Uterus (tissue), 4 donors: ENCODE data around the gene HSD11B1L. TPM values are rescaled to one million over a fixed set of nuclear protein-coding genes. Genes with fewer than 3 reads are reported as not detected.
A peak's percentile ranks its signal among the peaks of the same experiment; 100 is the strongest.

Experiments
- DNase-seq, 2 donors: peaks; one replicate each; pipeline ENCODE4 v3.0.0-alpha.2; 2019 to 2020
- H3K27ac ChIP-seq, 2 donors: fragments of 200-600 bp; sonication (generic); 1 replicate in 1 of 2; 2 replicates in 1 of 2; pipeline ENCODE4 v1.5.1; 2016 to 2018
- H3K27me3 ChIP-seq, 2 donors: fragments of 200-600 bp; sonication (generic); one replicate each; pipeline ENCODE4 v1.5.1; 2018 to 2019; ENCODE audit warnings: control low read depth in 1 of 2
- H3K36me3 ChIP-seq, 2 donors: fragments of 200-600 bp; sonication (generic); one replicate each; pipeline ENCODE4 v1.5.1; 2019; ENCODE audit warnings: control low read depth in 1 of 2
- H3K4me1 ChIP-seq, 2 donors: fragments of 200-600 bp; sonication (generic); one replicate each; pipeline ENCODE4 v1.5.1; 2018 to 2019; ENCODE audit warnings: control low read depth in 1 of 2
- H3K4me3 ChIP-seq, 2 donors: fragments of 200-600 bp; sonication (generic); 1 replicate in 1 of 2; 2 replicates in 1 of 2; pipeline ENCODE4 v1.5.1; 2018 to 2019; ENCODE audit warnings: mild to moderate bottlenecking in 1 of 2
- H3K9me3 ChIP-seq, 2 donors: fragments of 200-600 bp; sonication (generic); one replicate each; pipeline ENCODE4 v1.5.1; 2019; ENCODE audit warnings: control low read depth in 1 of 2
- POLR2A ChIP-seq, 2 donors: fragments of 450-650 bp; IDR thresholded peaks; one replicate each; pipeline ENCODE4 v1.6.1; 2016; ENCODE audit warnings: antibody characterized with exemption in 2 of 2, mild to moderate bottlenecking in 1 of 2, moderate library complexity in 1 of 2
- intact Hi-C: fragments of 100-400 bp; cut with DNase I; formaldehyde crosslinking; loops from one replicate; pipeline ENCODE4 v1.15.1; 2023; ENCODE audit warnings: low total_unique reads
- total RNA-seq, 4 donors: library from RNA; depleted of rRNA in 3 of 4; stranded (reverse); fragments of >200 nt in 3 of 4; gene quantifications; one replicate each; pipeline versions ENCODE4 v1.1.0 to v1.2.4, GENCODE V29; 2014 to 2023
- TF ChIP-seq, protein P1 (sequence below), 4 experiments: fragments of 200-600 bp in 2 of 4; fragments of 450-650 bp in 2 of 4; sonication (generic) in 2 of 4; IDR thresholded peaks; one replicate each; pipeline ENCODE4 v1.5.1; 2016 to 2019; ENCODE audit warnings: antibody characterized with exemption in 4 of 4, mild to moderate bottlenecking in 2 of 4, moderate library complexity in 1 of 4
- donor health status: DM: yes; HTN: yes; CAD: no.

HSD11B1L gene
- total RNA-seq, 4 donors from 2014 or later, result 0.26 to 17.8 (median 7.1) TPM

DNA sequence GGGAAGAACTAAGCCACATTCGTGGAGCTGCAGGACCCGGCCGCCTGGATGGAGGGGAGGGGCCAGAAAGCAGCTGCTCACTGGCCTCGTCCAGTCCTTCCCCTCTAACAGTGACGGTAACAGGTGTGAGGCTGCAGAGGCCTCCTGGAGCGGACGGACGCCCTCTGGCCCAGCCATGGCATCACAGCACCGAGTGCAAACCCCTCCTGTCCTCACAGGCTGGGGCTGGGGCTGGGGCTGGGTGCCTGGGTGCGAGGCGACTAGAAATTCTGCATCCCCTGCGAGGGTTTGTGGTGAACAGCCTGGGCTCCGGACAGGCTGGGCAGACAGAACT, 4.1 kb upstream of the HSD11B1L start:
- no peaks in the 10 kb centered on the region for H3K9me3 ChIP-seq
- DNase-seq, result no peak
- H3K27me3 ChIP-seq, result no peaks in the 10 kb centered on the region
- H3K4me1 ChIP-seq, result peaks cover 0 to 3% of the 10 kb centered on the region in 2 donors
- intact Hi-C loops, result loop anchor here (10.0 kb wide), 1 partner anchor 52 kb away; the partner anchor contains the start of genes SAFB and SAFB2
- H3K4me3 ChIP-seq, result no peak overlapping the region
- TF ChIP-seq POLR2A (IDR thresholded peaks at IDR 0.05), result no peak
- TF ChIP-seq, protein P1, sequence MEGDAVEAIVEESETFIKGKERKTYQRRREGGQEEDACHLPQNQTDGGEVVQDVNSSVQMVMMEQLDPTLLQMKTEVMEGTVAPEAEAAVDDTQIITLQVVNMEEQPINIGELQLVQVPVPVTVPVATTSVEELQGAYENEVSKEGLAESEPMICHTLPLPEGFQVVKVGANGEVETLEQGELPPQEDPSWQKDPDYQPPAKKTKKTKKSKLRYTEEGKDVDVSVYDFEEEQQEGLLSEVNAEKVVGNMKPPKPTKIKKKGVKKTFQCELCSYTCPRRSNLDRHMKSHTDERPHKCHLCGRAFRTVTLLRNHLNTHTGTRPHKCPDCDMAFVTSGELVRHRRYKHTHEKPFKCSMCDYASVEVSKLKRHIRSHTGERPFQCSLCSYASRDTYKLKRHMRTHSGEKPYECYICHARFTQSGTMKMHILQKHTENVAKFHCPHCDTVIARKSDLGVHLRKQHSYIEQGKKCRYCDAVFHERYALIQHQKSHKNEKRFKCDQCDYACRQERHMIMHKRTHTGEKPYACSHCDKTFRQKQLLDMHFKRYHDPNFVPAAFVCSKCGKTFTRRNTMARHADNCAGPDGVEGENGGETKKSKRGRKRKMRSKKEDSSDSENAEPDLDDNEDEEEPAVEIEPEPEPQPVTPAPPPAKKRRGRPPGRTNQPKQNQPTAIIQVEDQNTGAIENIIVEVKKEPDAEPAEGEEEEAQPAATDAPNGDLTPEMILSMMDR (IDR thresholded peaks at IDR 0.05), result no peak
- H3K36me3 ChIP-seq, result no peaks in the 10 kb centered on the region
- H3K27ac ChIP-seq, result no peak overlapping the region

DNA sequence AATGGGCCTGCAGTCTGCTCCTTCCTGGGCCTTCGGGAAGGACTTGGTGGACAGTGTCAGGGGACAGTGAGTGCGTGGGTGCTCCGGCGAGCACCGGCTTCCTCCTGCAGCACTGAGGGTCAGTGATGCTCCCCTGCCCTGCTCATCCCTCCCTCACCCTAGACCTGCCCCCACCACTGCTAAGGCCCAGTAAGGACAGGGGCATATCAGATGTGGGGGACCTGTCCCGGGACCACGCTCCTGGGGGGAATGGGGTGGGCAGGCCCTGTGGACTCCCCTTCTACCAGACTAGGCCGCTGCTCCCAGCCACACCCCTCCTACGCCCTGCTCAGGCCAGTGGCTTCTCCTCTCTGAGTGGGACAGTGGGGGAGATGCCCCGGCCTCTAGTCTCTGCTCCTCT, 3.7 kb upstream of the HSD11B1L start:
- H3K9me3 ChIP-seq, result no peaks in the 10 kb centered on the region
- H3K4me3 ChIP-seq, result no peak overlapping the region
- H3K27me3 ChIP-seq, result no peaks in the 10 kb centered on the region
- DNase-seq, result no peak
- H3K36me3 ChIP-seq, result no peaks in the 10 kb centered on the region
- H3K27ac ChIP-seq, result no peak overlapping the region
- TF ChIP-seq POLR2A (IDR thresholded peaks at IDR 0.05), result no peak
- TF ChIP-seq, protein P1 (IDR thresholded peaks at IDR 0.05), result no peak
- intact Hi-C loops, result loop anchor here (10.0 kb wide), 1 partner anchor 52 kb away; the partner anchor contains the start of genes SAFB and SAFB2
- peaks cover 0 to 3% of the 10 kb centered on the region in 2 donors for H3K4me1 ChIP-seq

DNA sequence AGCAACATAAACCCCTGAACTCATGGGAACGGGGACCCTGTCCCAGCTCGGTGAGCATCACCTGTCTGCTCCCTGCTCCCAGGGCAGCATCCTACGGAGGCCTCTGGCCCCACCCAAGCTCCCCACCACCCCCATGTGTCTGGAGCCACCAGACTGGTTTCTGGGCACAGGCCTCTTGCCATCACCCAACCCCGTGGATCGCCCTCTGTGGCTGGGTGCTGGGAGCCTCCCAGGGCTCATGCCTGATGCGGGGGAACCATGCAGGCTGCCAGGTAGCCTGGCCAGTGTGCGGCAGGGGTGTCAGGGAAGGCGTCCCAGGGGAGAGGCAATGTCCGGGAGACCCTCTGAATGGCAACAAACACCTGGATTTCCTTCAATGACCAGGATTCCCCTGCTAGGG, 3.2 kb upstream of the HSD11B1L start:
- no peak overlapping the region for H3K27ac ChIP-seq
- no peaks in the 10 kb centered on the region for H3K36me3 ChIP-seq
- no peaks in the 10 kb centered on the region for H3K9me3 ChIP-seq
- intact Hi-C loops, result loop anchor here (10.0 kb wide), 1 partner anchor 53 kb away; the partner anchor contains the start of genes SAFB and SAFB2
- no peak for DNase-seq
- no peak for TF ChIP-seq POLR2A (IDR thresholded peaks at IDR 0.05)
- TF ChIP-seq, protein P1 (IDR thresholded peaks at IDR 0.05), result no peak
- H3K4me3 ChIP-seq, result no peak overlapping the region
- no peaks in the 10 kb centered on the region for H3K27me3 ChIP-seq
- H3K4me1 ChIP-seq, result peaks cover 0 to 3% of the 10 kb centered on the region in 2 donors

GRCh38 chr19:5678071-5678718, 2.6 kb upstream of the HSD11B1L start:
- Histone ChIP-seq H3K4me1 (peaks cover 0 to 3% of the 10 kb centered on the region in 2 donors), H3K4me3 (no peak overlapping the region), H3K27ac (no peak overlapping the region), H3K9me3 (no peaks in the 10 kb centered on the region), H3K36me3 (no peaks in the 10 kb centered on the region), H3K27me3 (no peaks in the 10 kb centered on the region)
- no peak for DNase-seq
- intact Hi-C loops, result loop anchor here (10.0 kb wide), 1 partner anchor 53 kb away; the partner anchor contains the start of genes SAFB and SAFB2
- no peak for TF ChIP-seq POLR2A (IDR thresholded peaks at IDR 0.05)

DNA sequence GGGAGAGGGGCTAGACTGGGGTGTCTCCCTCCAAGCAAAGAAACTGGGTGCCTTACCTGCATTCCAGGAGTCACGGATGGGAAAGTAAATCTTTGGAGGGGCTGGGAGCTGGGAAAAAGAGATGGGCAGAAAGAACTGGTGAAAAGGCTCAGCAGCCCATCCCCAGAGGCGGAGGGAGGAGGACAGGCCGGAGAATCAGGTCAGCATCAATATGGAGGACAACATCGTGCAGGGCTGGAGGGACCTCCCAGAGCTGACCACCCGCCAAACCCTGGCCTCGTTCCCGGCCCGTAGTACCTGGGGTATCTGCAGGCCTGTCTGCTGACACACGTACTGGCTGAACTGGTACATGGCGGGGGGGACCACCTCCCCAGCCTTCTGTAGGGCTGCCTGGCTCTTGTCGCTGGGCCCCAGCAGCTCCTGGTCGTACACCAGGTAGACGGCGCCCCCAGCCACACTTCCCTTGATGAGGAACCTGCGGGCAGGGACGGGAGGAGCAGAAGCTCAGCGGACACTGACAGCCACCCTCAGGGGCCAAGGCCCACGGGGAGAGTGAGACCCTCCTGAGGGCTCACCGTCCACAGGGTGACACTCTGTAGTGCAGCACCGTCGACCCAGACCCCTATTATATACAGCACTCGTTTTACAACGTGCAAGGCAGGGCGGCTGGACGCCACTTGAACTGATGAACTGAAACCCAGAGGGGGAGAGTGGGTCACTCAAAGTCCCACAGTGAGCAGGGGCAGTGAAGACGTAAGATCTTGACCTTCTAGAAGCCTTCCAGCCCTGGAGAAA, 1.3 kb upstream of the HSD11B1L start:
- H3K36me3 ChIP-seq, result no peaks in the 10 kb centered on the region
- DNase-seq, result no peak
- H3K9me3 ChIP-seq, result no peaks in the 10 kb centered on the region
- peak overlapping the region; percentile 91 to 95 for H3K27ac ChIP-seq
- H3K4me1 ChIP-seq, result peaks cover 0 to 3% of the 10 kb centered on the region in 2 donors
- no peaks in the 10 kb centered on the region for H3K27me3 ChIP-seq
- TF ChIP-seq, protein P1 (IDR thresholded peaks at IDR 0.05), result no peak
- TF ChIP-seq POLR2A (IDR thresholded peaks at IDR 0.05), result no peak
- intact Hi-C loops, result loop anchor here (10.0 kb wide), 1 partner anchor 55 kb away; the partner anchor contains the start of genes SAFB and SAFB2
- peak overlapping the region; percentile 59 to 91 for H3K4me3 ChIP-seq
